ENCODE data around the gene TRHDE. TPM values are rescaled to one million over a fixed set of nuclear protein-coding genes. Genes with fewer than 3 reads are reported as not detected.

Gene TRHDE
- total and polyA plus RNA-seq, 9 of the 15 experiments (the other 6 are each of a cell fraction or from before 2014, with no cell fraction given): 0.03 to 0.29 (median 0.09) TPM

DNA sequence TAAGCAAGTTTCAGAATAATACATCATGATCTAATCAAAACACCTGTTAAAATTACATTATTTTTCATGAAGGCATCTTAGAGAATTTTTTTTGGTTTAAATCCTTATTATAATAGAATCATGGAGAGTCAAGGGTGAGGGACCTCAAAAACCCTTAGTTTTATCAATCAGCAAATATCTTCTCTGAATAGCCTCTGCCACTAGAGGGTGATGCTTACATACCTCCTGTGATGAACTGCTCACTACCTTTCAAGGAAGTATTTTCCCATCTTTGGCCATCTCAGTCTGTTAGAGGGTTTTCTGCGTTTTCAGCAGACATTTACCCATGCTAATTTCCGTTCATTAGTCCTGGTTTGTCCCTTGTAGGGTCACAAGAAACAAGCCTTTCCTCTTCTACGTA, 200.2 kb downstream of the TRHDE start:
- ChIA-PET POLR2A (no interaction called here), CTCF (ENCODE audit: low intra/inter-chr PET ratio) (no interaction called here)
- no peaks in the 10 kb centered on the region for H4K20me1 ChIP-seq (replicated peaks; ENCODE audit: control insufficient read depth, insufficient read depth, low read length)
- H3K27ac ChIP-seq (ENCODE audit: extremely low read depth, low read depth, low read length): no peak overlapping the region
- no peak overlapping the region for H3K4me3 ChIP-seq
- no TSS peak for BruUV-seq (replicated peaks)
- no peaks in the 10 kb centered on the region for H3K79me2 ChIP-seq (ENCODE audit: control insufficient read depth, insufficient read depth, low read length)
- H3K4me2 ChIP-seq (ENCODE audit: insufficient read depth, low read length): no peak overlapping the region
- H2AFZ ChIP-seq (ENCODE audit: low read depth, low read length): no peak overlapping the region
- H3K27me3 ChIP-seq (ENCODE audit: control insufficient read depth in 2 of 2, insufficient read depth in 2 of 2, low read length in 2 of 2): no peaks in the 10 kb centered on the region
- no peak overlapping the region for H3K9ac ChIP-seq (ENCODE audit: insufficient read depth in 1 of 2, low read depth in 2 of 2, low read length in 2 of 2)
- H3K9me1 ChIP-seq (ENCODE audit: control insufficient read depth, insufficient read depth, low read length): no peaks in the 10 kb centered on the region
- H3K9me3 ChIP-seq (replicated peaks; ENCODE audit: control insufficient read depth, insufficient read depth, low read depth, low read length): no peaks in the 10 kb centered on the region
- H3K36me3 ChIP-seq (ENCODE audit: control insufficient read depth, insufficient read depth, low read length): no peaks in the 10 kb centered on the region
- in situ Hi-C loops (cut with MboI) (no loop called here), intact Hi-C loops (cut with micrococcal nuclease) (no loop called here)
- 15% methylated on average over 3 of the region's 3 CpGs for WGBS (ENCODE audit: insufficient coverage, low coverage, missing lambda C conversion rate)
- no peak for FAIRE-seq
- H3K4me1 ChIP-seq (replicated peaks in 1 of 2; ENCODE audit: control insufficient read depth in 2 of 2, insufficient read depth in 2 of 2, low read length in 2 of 2): no peaks in the 10 kb centered on the region
- peak in 1 of 4 experiments; percentile 1 for DNase-seq (ENCODE audit: extremely low read depth in 1 of 4, low spot score in 3 of 4)
- no peak for ATAC-seq
- TF ChIP-seq SIN3A (IDR thresholded peaks at IDR 0.05; ENCODE audit: borderline replicate concordance in 2 of 2, control insufficient read depth in 1 of 2, low read depth in 2 of 2, low read length in 2 of 2) (no peak), BRCA1 (IDR thresholded peaks at IDR 0.05) (no peak), BRCA1 (CRISPR knock-in tag; IDR thresholded peaks at IDR 0.05) (no peak), ZNF280B (CRISPR knock-in tag; IDR thresholded peaks at IDR 0.05) (no peak), RFX1 (IDR thresholded peaks at IDR 0.05) (no peak), POLR3A (IDR thresholded peaks at IDR 0.05; ENCODE audit: borderline replicate concordance, extremely low read depth, insufficient read depth, insufficient read length) (no peak), MAFK (IDR thresholded peaks at IDR 0.05; ENCODE audit: low read length) (no peak), PPARD (CRISPR knock-in tag; IDR thresholded peaks at IDR 0.05) (no peak), RAD21 (CRISPR knock-in tag; conservative IDR thresholded peaks at IDR 0.05 in 1 of 2, IDR thresholded peaks at IDR 0.05 in 1 of 2) (peak in 1 of 2 experiments; percentile 44; a peak in 2 of 4 replicates), SRF (CRISPR knock-in tag; IDR thresholded peaks at IDR 0.05) (no peak), ILK (tag; IDR thresholded peaks at IDR 0.05; ENCODE audit: borderline replicate concordance, low read depth) (no peak)
